Prostate gland (tissue), 2 donors: Measurements from ENCODE around the gene ARID4B. TPM values are rescaled to one million over a fixed set of nuclear protein-coding genes. Genes with fewer than 3 reads are reported as not detected.
"Not testable (repeated sequence)": the region's sequence is repeated elsewhere in the genome, so short reads cannot be mapped to it uniquely, and the experiment has no call there.

Experiments used
- DNase-seq: peaks from one replicate; pipeline ENCODE4 v3.0.0-alpha.2; 2019; ENCODE audit warnings: low spot score
- H3K27ac ChIP-seq, 2 donors: fragments of 200-600 bp; sonication (generic); 2 replicates each; pipeline ENCODE4 v1.5.1; 2017 to 2019
- H3K27me3 ChIP-seq: fragments of 200-600 bp; sonication (generic); replicated peaks from 2 replicates; pipeline ENCODE4 v1.5.1; 2019; ENCODE audit not compliant: insufficient read depth
- H3K36me3 ChIP-seq, 2 donors: fragments of 200-600 bp; sonication (generic); 1 replicate in 1 of 2; 2 replicates in 1 of 2; pipeline versions ENCODE4 v1.5.1 to v1.8.1; 2017 to 2019
- H3K4me1 ChIP-seq: fragments of 200-600 bp; sonication (generic); replicated peaks from 2 replicates; pipeline ENCODE4 v1.5.1; 2019
- H3K4me3 ChIP-seq, 2 donors: fragments of 200-600 bp; sonication (generic); 2 replicates each; pipeline ENCODE4 v1.5.1; 2017 to 2019
- H3K9me3 ChIP-seq: fragments of 200-600 bp; sonication (generic); 2 replicates; pipeline ENCODE4 v1.5.1; 2017
- CTCF ChIP-seq, 4 experiments: fragments of 200-600 bp in 2 of 4; fragments of 450-650 bp in 2 of 4; sonication (generic) in 2 of 4; IDR thresholded peaks; 1 replicate in 3 of 4; 2 replicates in 1 of 4; pipeline ENCODE4 v1.5.1; 2016 to 2019; ENCODE audit warnings: antibody characterized with exemption in 4 of 4, mild to moderate bottlenecking in 2 of 4, moderate library complexity in 2 of 4
- POLR2A ChIP-seq: fragments of 450-650 bp; IDR thresholded peaks from one replicate; pipeline ENCODE4 v1.6.1; 2016; ENCODE audit warnings: antibody characterized with exemption, mild to moderate bottlenecking
- POLR2AphosphoS5 ChIP-seq: sonication (generic); formaldehyde crosslinking; IDR thresholded peaks from one replicate; pipeline ENCODE4 v1.6.1; 2017; ENCODE audit warnings: antibody characterized with exemption
- WGBS: methylation state at CpG from one replicate; pipeline ENCODE4 v1.1.5; 2018; 5-methylcytosine and 5-hydroxymethylcytosine counted together
- intact Hi-C: fragments of 100-400 bp; cut with DNase I; formaldehyde crosslinking; loops from one replicate; pipeline ENCODE4 v1.14.2; 2022
- total RNA-seq, 2 donors: library from RNA; depleted of rRNA; stranded (reverse); fragments of >200 nt; gene quantifications; one replicate each; pipeline ENCODE4 v1.1.0, GENCODE V29; 2016

The ARID4B gene
- total RNA-seq, 2 donors from 2014 or later: 28.6 to 46.4 TPM

- Histone ChIP-seq H3K4me1 (peaks cover 4% of the 10 kb centered on the region), H3K36me3 (no peaks in the 10 kb centered on the region), H3K4me3 (no peak overlapping the region), H3K9me3 (no peaks in the 10 kb centered on the region), H3K27me3 (no peaks in the 10 kb centered on the region), H3K27ac (no peak overlapping the region)
- intact Hi-C loops: no loop called here
- TF ChIP-seq POLR2A (no peak), POLR2AphosphoS5 (no peak), CTCF (IDR thresholded peaks at IDR 0.05) (no peak)
- no peak for DNase-seq
- 82% methylated on average over 4 of the region's 4 CpGs for WGBS
Measured at GRCh38 chr1:235272851-235273250, 55.1 kb downstream of the ARID4B start.

- Histone ChIP-seq H3K4me3 (no peak overlapping the region), H3K4me1 (peaks cover 4% of the 10 kb centered on the region), H3K27me3 (no peaks in the 10 kb centered on the region), H3K27ac (no peak overlapping the region), H3K9me3 (no peaks in the 10 kb centered on the region), H3K36me3 (no peaks in the 10 kb centered on the region)
- TF ChIP-seq CTCF (IDR thresholded peaks at IDR 0.05) (no peak), POLR2AphosphoS5 (no peak), POLR2A (no peak)
- DNase-seq: no peak
- intact Hi-C loops: no loop called here
Measured at GRCh38 chr1:235270625-235271024, 57.4 kb downstream of the ARID4B start.

GRCh38 chr1:235269990-235270389, 58.0 kb downstream of the ARID4B start:
- H3K4me3 ChIP-seq, H3K4me1 ChIP-seq, H3K9me3 ChIP-seq, H3K27me3 ChIP-seq, intact Hi-C loops, H3K27ac ChIP-seq, DNase-seq, H3K36me3 ChIP-seq: not testable (repeated sequence)
- WGBS: 86% methylated on average over 18 of the region's 18 CpGs

GRCh38 chr1:235268379-235269125, 59.4 kb downstream of the ARID4B start:
- H3K4me1 ChIP-seq: peaks cover 4% of the 10 kb centered on the region
- H3K27me3 ChIP-seq: no peaks in the 10 kb centered on the region
- H3K4me3 ChIP-seq: no peak overlapping the region
- intact Hi-C loops: no loop called here
- no peak for TF ChIP-seq POLR2AphosphoS5
- TF ChIP-seq CTCF (IDR thresholded peaks at IDR 0.05): no peak
- TF ChIP-seq POLR2A: no peak
- H3K27ac ChIP-seq: no peak overlapping the region
- H3K9me3 ChIP-seq: no peaks in the 10 kb centered on the region
- WGBS: 93% methylated on average over 11 of the region's 11 CpGs
- no peaks in the 10 kb centered on the region for H3K36me3 ChIP-seq
- no peak for DNase-seq

GRCh38 chr1:235266967-235267366, 61.0 kb downstream of the ARID4B start:
- no peak overlapping the region for H3K4me3 ChIP-seq
- intact Hi-C loops: no loop called here
- WGBS: 96% methylated on average over 8 of the region's 8 CpGs
- H3K36me3 ChIP-seq: no peaks in the 10 kb centered on the region
- H3K27ac ChIP-seq: no peak overlapping the region
- TF ChIP-seq POLR2A (no peak), POLR2AphosphoS5 (no peak), CTCF (IDR thresholded peaks at IDR 0.05) (no peak)
- no peaks in the 10 kb centered on the region for H3K27me3 ChIP-seq
- no peaks in the 10 kb centered on the region for H3K9me3 ChIP-seq
- no peak for DNase-seq
- H3K4me1 ChIP-seq: peaks cover 4% of the 10 kb centered on the region
